HG03432 (cell line): ENCODE results near the gene TCEANC2.
"Not testable (repeated sequence)": the region's sequence is repeated elsewhere in the genome, so short reads cannot be mapped to it uniquely, and the experiment has no call there.

Experiments
- ATAC-seq: cut with Tn5 transposase; IDR thresholded peaks from one replicate; pipeline ENCODE4 v1.9.1; 2021; ENCODE audit warnings: mild to moderate bottlenecking, moderate library complexity; ENCODE audit not compliant: unreplicated experiment

TCEANC2 gene

DNA sequence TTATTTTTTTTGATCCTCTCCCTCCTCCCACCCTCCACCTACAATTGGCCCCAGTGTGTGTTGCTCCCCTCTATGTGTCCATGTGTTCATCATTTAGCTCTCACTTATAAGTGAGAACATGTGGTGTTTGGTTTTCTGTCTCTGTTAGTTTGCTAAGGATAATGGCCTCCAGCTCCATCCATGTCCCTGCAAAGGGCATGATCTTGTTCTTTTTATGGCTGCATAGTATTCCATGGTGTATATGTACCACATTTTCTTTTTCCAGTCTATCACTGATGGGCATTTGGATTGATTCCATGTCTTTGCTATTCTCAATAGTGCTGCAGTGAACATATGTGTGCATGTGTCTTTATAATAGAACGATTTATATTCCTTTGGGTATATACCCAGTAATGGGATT lies 28.6 kb upstream of the TCEANC2 start:
- not testable (repeated sequence) for ATAC-seq

DNA sequence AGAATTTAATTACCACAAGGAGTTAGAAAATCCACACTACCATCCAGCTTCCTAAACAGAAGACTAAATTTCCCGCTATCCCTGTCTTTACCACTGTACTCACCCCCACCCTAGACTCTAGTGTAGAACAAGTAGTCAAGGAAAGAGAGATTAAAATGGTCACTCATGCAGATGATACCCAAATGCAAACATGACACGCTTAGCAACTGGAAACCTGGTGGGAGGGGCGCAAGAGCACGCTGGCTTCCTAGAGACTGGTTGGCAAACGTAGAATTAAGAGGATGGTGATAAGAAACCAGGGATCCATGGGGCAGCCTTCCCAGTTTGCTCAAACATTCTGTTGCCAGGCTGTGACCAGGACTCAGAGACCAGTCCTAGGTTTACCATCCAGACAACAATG lies 25.6 kb upstream of the TCEANC2 start:
- no peak for ATAC-seq

DNA sequence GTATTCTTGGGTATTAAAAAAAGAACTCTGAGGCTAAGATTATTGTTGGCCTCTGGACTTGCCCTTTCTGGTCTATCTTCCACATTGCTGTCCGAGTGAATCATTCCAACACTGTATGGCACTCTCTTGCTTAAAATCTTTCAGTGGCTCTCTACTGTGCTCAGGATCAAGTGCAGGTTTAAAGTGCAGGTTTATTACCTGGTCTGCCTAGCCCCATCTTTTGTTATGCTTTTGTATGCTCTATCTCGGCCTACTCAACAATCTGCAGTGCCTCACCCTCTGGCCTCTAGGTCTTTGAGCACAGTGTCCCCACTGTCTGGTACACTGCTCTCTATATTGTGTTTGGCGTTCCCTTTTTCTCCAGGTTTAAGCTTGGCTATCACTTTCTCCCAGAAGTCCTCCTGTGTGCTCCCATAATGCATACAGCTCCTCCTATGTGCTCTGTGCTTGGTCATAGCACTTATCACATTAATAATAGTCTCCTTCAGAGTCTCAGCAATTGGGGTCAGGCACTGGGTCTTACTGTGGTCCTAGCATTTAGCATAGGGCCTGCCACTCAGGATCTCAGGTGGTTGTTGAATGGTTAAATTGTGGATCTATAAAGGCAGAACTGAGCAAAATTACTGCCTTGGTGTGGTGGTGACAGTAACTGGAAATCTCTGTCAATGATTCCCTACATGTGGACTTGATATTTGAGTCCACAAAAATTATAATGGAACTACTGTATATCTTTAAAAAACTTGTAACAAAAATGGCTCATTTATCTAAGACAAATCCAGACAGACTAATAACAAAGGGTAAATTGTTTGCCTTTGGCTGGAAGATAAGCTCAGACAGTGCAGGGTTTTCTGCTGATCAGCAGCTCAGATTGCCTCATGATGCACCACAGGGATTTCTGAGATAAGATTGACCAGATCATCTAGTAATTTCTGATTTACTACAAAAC lies 24.8 kb upstream of the TCEANC2 start:
- ATAC-seq, result no peak

DNA sequence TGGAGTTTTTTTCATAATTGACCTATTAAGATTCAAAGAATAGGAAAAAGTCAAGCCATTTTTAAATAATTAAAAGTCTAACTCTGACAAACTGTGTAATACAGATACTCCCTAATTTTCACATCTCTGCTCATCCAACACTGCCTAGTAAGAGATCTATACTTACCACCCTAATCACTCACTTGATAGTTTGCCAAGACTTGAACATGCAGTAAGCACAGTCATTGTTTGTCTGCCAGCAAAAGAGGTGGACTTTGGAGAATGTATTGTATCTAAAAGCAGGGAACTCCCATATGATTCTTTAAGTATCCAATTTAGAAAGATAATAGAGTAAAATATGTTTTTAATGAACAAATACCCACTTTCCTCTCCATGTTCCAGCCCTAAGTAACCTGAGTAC lies 15.9 kb upstream of the TCEANC2 start:
- ATAC-seq, result no peak

DNA sequence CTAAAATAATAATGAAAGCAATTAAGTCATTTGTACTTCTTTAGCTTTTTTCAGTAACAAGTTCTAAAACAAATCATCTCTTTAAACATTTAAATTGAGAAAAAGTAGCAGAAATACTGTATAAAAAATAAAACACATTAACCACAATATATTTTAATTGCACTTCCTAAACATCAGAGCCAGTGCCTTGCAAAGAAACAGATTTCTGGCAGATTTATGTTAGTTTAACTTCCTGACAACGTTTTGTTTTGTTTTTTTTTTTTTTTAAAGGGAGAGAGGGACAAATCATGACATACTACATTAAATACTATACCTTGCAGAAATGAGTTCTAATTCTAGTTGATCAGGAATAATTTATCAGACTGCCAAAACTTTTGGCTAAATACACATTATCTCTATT lies 11.6 kb upstream of the TCEANC2 start:
- ATAC-seq, result no peak

DNA sequence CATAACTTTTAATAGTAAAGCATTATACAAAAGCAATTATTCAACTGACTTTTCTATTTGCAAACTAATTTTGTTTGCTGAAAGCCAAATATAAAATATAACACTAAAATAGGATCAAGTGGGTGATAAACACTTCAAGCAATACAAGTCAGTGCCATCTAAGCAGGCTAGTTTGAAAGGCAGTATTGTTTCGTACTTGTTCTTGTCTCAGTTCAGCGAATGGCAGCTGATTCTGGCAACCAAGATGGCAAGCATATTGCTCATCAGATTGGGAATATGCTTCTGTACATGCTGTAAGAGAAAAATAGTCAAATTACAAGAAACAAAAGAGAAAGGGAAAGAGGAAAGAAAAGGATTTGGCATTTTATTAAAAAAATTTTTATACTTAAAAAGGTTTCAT lies 7.9 kb upstream of the TCEANC2 start:
- ATAC-seq, result no peak

DNA sequence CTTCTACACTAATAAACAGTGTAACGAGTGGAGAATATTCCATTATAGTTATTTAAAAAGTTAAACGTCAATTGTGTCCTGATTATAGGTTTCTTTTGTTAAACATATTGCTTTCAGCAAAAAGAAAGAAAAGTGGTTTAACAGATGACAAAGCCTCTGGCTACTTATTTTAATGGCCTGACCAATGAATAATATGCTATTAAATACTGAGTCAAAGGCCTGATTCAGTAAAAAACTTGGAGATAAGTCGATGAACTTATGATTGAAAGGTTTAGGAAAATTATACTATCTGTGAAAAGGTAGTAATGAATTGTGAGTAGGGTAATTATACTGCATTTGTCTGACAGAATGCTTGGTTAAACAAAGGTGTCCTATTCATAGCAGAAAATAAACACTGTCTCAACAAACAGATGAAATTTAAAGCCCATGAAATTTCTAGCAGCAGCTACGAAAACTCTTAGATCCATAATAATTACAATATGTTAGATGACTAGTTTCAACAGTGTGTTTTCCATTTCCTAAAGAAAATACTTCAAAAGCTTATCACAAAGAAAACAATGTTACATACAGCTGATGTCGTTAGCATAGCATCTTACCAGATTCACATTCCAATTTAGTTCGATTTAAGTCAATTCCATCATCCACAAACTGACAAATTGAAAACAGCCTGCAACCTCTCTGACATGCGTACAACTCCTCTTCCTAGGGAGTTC lies 6.6 kb upstream of the TCEANC2 start:
- no peak for ATAC-seq

DNA sequence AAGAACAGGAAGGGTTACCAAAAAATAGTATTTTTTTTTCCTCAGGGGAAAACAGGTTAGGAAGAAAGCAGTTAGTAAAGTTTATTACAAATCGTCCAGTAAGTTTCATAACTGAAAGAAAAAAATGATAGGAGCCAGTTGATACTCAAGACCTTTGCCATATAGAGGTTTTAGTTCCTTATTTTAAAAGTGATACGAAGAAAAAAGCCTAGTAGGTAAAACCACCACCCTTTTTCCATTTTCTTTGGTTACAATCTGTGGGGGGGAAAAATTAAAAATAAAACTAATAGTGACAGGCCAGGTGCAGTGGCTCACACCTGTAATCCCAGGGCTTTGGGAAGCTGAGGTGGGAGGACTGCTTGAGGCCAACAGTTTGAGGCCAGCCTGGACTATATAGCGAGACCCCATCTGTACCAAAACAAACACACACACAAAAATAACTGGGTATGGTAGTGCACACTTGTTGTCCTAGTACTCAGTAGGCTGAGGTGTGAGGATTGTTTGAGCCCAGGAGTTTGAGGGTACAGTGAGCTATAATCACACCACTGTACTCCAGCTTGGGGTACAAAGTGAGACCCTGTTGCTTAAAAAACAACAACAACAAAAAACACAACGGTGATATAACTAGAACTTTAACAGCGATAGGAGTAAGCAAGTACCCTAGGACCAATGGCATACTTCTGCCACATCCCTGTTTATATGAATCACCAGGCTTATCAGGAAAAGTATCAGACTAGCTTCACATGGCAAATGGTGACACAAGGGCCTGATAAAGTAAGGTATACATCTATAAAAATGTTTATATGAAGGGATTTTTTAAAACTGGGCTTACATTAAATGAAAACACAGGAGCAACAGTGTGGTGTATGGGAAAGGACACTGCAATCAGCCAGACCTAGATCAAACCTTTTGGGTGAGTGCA lies 5.8 kb upstream of the TCEANC2 start:
- no peak for ATAC-seq

DNA sequence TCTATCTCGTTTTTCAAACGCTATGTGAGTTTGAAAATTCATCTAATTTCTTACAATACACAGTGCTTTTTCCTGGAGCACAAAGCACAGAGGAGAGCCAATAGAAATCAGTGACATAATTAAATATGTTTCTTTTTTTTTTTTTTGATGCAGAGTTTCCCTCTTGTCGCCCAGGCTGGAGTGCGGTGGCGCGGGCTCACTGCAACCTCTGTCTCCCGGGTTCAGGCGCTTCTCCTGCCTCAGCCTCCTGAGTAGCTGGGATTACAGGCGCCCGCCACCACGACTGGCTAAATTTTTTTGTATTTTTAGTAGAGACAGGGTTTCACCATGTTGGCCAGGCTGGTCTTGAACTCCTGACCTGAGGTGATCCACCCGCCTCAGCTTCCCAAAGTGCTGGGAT lies 3.0 kb upstream of the TCEANC2 start:
- not testable (repeated sequence) for ATAC-seq

DNA sequence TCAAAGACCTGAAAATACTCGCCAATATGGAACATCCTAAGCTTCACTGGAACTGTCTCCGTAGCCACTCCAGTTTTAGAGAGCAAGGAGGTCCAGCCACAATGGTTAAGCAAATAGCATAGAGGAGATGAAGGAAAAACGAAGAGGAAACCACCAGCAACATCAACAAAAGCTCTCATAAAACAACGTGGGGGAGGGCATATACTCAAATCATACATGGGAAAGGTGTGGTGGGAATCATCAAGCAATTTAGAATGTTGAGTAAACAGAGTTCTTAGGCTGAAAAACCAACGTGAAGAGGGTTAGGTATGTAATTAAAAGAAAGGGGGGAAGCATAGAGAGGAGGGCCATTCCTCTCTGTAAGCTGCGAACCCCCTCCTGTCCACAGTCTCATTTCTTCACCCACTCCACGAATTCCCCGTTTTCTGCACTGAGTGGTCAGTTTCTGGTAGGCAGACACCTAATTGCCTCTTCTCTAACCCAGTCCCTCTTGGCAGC lies 1.4 kb upstream of the TCEANC2 start:
- ATAC-seq, result no peak

DNA sequence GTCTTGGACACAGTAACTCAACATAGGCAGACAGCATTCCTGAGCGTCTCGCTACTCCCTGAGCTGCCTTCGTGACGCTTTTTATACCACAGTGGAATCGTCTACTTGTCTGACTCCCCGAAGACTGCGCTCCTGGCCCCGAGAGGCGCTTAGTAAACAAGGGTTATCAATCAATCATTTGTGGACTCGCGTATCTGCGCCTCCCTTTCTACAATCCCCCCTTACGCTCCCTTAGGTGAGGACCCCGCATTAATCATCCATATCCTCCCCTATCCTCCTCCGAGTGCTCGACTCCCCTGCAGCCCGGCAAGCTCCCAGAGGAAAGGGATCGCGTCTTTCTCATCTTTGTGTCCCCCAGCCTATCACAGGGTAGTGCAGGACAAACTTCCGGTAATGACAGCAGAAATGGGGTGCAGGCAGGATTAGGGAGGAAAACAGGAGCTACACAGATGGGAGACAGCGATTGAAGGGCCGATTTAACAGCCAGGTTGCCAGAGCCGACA lies 926 bp upstream of the TCEANC2 start:
- ATAC-seq, result peak; percentile 23

DNA sequence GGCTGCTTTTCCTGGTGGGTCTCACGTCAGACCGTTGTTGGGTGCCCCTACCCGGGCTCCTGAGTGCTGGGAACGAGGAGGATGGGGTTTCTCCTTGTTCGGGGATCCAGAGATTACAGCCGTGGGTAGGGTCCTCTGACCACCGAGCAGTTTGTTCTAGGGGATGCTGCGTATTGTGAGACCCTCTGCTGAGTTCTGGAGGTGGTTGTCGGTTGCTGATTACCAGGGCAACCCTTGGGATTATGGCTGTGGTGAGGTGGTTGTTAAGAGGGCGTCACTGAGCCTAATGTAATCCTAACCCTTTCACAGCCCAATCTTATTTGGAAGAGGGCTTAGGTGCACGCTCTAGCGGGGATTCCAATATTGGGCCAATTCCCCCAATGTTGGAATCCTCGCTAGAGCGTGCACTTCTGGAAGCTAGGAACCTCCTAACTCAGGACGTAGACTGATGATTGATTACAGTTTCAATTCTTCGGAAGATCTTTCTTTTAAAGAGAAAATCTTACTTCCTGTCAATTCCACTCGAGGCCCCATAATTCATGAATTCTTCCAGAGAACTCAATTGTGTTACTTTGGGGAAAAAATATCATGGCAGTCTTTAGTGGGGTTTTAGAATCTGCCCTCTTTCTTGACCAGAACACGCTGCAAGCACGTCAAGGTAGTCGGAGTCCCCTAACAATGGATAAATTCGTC lies 483 bp downstream of the TCEANC2 start:
- ATAC-seq, result peak; percentile 1

DNA sequence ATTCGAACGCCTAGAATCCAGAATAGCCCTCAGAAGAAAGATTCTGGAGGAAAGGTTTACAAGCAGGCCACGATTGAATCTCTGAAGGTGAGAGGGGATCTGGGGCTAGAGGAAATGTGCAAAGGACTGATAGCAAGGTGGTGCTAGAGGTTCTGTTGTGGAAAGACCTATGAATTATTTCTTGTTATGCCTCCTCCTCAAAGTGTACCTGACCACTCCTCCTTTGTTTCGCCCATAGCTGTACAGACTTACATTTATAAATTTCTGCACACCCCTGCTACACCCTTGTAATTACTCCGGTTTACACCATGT lies 986 bp downstream of the TCEANC2 start:
- no peak for ATAC-seq

DNA sequence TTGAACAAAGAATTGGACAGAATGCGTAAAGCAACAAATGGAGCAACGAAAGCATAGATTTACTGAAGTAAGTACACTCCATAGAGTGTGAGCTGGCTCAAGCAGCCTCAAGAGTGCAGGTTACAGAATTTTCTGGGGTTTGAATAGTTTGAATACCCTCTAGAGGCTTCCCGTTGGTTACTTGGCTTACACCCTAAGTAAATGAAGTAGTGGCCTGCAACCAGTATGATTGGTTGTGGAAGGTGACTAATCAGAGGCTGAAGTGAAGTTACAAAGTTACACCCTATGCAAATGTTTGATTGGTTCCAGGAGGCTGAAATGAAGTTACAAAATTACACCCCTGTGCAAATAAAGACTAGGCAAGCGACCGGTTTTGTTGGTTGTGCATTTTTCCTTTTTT lies 10.9 kb downstream of the TCEANC2 start:
- no peak for ATAC-seq

DNA sequence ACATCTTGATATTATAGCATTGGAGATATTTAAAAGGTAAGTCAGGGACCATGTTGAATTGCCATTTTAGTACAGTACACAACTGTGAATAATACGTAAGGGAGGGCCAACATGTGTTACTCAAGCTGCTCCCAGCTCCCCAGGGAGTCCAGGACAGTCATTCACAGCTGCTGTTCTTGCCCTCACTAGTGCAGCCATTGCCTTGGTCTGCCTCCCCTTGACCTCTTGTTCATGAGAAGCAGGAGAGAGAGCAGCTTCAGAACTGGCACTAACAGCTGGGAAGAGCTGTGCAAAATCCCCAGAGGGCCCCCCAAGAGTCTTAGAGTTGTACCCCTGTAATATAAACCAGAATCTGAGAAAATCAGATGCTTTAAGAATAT lies 16.4 kb downstream of the TCEANC2 start:
- peak; percentile 22 for ATAC-seq

DNA sequence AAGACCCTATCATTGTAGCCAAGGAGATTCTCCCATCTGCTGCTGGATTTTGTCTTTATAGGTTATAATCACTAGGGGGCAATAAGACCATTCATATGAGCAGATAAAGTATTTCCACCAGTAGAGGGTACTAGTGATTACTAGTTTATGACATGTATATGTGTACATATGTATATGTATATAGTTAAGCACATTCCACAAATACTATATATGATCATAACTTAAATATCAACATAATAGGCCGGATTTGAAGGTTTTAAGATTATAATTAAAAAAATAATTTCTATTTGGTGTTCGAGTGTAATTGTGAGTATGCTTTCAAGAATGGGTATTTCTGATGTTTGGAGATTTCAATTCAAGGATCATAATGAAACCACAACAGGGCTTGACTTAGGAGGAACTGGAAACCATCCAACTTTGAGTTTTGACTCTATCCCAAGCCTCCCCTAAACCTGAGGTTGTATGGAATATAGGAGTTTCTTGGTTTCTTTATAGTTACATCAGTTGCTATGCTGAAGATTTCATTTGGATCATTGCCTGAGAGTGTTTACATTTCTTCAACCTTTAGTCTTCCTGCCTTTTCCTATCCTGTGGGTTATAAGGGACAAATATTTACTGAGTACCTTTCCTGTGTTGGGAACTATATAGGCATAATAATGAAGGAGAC lies 16.9 kb downstream of the TCEANC2 start:
- ATAC-seq, result peak; percentile 75

DNA sequence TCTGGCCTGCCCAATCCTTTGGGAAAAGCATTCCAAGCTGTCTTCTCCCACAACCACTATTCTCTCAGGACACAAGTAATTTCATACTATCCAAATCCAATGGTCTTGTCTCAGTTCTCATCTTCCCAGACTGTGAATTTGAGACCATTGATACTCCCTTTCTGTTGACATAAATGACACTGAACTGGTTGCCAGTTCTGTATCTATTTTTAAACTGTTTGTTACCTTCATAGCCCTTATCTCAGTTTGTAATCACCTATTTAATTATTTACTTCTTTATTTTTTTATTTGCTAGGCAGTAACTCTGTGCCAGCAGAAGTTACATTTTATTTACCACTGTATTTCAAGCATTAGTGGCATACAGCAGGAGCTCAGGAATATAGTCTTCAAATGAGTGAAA lies 24.0 kb downstream of the TCEANC2 start:
- no peak for ATAC-seq

DNA sequence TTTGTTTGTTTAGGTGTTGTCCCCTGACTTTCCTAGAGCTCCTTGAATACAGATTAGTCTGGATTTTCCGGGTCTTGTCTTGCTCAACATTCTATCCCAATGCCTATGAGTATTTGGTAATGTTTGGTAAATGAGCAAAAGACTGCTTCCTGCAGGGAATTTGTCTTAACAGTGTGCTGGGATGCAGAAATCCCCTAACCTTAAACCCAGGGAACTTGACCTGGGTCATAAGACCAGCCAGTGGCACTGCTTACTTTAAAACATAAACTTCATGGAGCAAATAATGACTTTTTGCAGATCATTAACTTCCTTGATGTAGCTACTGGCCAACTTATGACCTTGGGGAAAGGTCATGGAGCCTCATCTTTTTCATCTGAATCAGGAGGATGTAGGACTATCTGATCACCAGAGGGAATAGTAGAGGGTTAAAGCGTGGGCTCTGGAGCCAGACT lies 27.2 kb downstream of the TCEANC2 start:
- ATAC-seq, result no peak
